GM18519 (cell line): ENCODE data around the gene PSPN.
"Not testable (repeated sequence)": the region's sequence is repeated elsewhere in the genome, so short reads cannot be mapped to it uniquely, and the experiment has no call there.

ENCODE experiments used
- ATAC-seq: cut with Tn5 transposase; IDR thresholded peaks from one replicate; pipeline ENCODE4 v1.9.1; 2021; ENCODE audit warnings: mild to moderate bottlenecking, moderate library complexity; ENCODE audit not compliant: unreplicated experiment, low FRiP score

PSPN gene

DNA sequence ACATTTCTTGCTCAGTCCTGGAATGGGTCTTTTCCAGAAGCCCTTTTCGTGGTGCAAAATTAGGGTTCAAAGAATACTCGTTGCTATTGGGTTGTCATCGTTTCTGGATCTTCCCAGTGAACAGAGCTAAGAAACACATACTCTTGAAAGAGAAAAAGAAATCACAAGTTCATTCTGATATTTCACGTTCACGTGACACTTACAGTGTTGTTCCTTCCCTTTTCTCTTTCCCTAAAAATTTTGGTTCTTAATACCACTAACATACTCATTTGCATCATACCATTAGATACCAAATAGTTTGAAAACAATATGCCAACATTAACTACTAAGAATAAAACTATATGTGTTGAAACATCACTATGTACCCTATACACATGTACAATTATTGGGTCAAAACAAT is 30.7 kb upstream of the PSPN start:
- ATAC-seq: no peak

DNA sequence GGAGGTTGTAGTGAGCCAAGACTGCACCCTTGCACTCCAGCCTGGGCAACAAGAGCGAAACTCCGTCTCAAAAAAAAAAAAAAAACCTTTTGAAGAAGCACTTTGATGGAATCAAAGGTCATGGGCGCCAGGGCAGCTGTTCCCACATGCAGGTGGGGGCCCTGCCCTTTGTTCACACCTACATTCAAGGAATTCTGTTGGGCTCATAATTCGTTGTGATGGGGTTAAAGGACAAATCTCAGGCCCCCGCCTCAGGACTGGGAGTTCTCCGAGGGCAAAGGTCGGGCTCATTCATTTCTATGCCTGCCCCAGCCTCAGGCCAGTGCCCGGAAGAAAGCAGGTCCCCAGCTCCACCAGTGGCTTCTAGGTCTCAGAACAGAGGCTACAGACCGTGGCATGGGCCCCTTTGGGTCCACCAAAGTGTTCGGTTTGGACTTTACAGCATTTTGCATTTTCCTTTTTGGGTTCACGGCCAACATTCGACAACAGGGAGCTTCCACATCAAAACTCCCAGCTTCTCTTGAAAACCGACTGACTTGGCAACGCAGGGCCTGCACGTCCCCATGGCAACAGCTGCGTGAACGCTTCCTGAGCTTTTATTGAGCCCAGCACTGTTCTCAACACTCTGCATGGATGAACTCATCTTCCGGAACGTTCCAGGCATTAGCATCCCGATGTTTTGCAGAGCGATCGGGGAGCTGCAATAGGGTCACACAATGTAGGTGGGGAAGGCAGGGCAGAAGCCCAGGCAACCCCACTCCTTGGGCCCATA is 27.3 kb upstream of the PSPN start:
- ATAC-seq: no peak

DNA sequence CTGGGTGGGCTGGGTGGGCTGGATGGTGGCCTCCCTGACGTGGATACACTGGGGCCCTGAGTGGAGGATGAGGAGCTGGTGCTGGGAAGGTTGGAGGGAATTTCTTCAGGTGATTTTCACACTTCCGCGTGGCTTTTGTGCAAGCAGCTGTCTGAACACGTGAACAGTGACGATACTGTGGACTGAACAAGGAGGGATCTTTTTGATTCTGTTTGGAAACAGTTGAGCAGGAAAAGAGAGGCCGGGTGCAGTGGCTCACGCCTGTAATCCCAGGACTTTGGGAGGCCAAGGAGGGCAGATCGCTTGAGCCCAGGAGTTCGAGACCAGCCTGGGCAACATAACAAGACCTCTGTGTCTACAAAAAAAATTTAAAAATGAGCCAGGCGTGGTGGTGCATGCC is 26.3 kb upstream of the PSPN start:
- ATAC-seq: no peak

DNA sequence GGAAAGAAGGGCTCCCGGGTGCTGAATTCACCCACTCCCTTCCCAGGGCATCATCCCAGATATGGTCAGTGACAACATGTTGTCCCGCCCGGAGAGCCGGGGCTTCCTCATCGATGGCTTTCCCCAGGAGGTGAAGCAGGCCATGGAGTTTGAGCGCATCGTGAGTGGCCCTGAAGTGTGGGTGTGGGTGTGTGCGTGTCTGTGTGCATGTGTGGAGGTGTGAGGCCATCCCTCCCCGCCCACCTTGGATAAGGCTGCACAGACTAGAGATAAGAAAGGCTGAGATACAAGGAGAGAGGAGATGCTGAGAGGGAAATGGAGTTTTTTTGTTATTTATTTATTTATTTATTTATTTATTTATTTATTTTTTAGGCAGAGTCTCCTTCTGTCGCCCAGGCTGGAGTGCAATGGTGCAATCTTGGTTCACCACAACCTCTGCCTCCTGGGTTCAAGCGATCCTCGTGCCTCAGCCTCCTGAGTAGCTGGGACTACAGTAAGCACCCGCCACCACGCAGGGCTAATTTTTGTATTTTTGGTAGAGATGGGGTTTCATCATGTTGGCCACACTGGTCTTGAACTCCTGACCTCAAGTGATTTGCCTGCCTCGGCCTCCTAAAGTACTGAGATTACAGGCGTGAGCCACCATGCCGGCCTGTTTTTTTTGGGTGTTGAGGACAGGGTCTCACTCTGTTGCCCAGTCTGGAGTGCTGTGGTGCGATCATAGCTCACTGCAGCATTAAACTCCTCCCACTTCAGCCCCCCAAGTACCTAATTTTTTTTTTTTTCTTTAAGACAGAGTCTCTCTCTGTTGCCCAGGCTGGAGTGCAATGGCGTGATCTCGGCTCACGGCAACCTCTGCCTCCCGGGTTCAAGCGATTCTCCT is 24.6 kb upstream of the PSPN start:
- not testable (repeated sequence) for ATAC-seq

DNA sequence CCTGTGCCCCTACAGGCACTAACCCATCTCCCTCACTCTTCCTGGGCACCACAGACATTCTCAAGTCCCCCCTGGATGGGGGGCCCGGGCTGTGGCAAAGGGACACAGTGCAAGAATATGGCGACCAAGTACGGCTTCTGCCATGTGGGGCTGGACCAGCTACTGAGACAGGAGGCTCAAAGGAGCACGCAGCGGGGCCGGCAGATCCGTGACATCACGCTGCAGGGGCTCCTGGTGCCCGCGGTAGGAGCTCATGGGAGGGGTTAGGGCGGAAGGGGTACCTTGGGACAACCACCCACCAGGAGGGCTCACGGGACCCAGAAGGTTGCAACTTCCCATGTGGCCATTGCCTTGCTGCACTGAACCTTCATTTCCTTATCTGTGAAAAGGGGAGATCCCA is 20.6 kb upstream of the PSPN start:
- no peak for ATAC-seq

DNA sequence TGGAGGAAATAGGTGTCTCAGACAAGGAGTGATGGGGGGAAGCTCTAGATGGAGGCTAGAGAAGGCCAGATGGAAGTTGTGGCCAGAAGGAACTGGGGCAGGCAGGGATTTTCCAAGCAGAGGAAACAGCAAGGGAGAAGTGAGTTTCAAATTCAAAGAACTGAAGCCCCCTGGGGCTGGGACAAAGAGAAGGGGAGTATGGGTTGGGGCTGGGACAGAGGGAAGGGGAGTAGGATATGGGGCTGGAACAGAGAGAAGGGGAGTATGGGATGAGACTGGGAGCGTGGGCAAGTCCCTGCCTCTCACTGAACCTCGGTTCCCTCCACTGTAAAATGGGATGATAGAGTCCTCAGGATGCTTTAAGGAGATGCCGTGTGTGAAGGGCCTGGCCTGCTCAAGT is 19.1 kb upstream of the PSPN start:
- no peak for ATAC-seq

DNA sequence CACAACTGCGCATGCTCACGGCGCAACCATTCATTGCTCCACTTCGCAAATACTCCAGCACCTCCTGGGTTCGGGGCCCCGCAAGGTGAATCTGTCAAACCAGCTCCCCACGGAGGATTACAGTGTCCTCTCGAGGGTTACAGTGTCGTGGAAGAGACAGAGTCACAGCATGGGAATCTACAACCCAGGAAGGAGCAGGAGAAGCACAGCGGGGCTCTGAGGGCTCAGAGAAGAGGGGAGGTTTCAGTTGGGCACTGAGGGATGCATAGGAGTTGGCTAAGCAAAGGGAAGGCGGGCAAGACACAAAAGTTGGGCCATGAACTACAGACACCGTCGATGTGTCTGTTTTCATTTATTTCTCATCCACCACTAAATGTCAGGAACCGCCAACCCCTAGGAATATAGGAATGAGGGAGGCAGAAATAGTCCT is 18.3 kb upstream of the PSPN start:
- ATAC-seq: peak; percentile 16

DNA sequence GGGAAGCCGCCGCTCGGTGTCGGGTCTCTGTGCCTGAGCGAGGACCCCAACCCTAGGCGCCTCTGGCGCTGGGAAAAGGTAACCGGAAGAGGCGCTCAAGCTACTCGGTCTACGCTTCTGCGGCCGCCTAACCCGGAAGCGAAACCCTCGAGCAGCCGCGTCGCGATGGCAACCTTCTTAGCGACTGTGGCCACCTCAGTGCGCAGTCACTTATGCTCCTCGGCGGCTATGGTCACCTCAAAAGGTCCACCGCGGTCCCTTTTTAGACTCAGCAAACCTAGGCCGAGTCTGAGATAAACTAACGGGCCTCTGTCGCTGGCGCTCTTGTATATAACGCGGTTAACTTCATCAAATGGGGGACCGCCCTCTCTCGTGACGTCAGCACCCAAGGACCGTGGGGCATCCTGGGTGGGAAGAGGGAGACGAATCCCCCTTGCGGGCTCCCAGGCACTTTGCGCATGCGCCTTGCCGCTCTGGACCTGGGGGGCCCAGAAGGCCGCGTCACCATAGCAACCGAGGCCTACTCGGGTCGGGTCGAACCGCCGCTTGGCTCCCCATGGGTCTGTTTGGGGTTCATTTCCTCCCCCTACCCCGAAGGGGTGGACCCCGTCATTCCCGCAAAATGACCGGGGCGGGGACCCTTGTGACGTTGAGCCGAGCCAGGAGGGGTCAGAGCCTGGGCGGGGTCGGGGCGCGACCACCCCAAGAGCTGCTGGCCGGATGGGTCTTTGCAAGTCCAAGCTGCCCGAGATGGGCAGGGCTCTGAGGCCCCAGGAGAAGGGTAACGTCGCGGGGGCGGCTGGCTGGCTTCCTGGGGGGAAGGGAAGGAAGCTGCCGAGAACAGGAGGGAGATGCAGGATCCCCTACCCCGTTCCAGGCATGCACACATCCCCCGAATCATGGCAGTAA is 17.6 kb upstream of the PSPN start, which contains the start of gene GTF2F1:
Gene GTF2F1, minus strand, starts transcription at position 91 of the 909 bp plus-strand sequence. CDS start 169 bp downstream, outside the sequence.
- ATAC-seq: peak; percentile 65

DNA sequence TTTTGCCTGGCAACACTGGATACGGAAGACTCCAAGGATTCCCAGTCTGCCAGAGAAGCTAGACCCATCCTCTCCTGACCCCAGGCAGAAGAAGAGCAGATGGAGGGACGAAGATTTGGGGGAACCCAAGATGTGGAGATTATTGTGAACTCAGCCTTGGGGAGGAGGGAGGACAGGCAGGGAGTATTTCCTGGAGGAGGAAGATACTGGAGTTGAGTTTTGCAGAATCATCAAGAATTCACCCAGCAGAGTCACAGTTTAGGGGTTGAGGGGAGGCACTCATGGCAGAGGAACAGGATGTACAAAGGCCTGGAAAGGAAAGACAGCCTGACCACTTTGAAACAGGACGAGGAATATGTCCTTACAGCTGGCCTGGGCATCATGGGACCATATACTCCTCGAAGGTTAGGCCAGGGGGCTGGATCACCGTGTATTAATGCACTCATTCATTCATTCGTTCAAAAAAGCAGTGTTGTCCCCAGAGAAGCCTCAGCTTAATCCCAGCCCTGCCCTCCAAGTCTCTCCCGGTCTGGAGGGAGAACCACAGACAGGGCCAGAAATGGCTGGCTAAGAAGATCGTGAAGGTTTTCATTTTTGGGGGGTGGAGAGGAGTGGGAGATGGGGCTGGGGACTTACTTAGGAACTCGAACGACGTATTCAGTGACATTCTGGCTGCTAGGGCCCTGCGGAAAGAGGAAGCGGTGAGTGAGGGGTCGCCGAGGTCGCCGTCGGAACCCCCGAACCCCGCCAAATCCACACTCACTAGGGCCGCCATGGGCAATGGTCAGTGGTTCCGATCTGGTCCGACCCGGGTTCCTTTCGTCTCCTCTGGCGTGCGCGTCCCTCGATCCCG is 16.7 kb upstream of the PSPN start:
- ATAC-seq: no peak

DNA sequence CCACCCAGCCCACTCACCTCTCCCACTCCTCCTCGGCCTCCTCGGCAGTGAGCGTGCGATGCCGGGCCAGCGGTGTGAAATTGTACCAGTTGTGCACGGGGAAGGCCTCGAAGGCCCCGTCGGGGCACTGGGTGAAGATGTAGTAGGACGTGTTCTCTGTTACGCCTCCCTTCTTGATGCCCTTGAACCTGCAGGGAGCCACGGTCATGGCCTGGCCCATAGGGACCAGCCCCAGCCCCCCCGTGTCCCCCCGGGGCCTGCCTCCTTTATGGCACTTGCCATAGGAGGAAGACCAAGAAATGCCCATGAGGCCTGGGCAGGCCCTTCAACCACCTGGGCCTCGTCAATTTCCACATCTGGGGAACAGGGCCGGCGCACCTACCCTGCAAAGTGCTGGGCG is 11.6 kb upstream of the PSPN start:
- ATAC-seq: no peak

DNA sequence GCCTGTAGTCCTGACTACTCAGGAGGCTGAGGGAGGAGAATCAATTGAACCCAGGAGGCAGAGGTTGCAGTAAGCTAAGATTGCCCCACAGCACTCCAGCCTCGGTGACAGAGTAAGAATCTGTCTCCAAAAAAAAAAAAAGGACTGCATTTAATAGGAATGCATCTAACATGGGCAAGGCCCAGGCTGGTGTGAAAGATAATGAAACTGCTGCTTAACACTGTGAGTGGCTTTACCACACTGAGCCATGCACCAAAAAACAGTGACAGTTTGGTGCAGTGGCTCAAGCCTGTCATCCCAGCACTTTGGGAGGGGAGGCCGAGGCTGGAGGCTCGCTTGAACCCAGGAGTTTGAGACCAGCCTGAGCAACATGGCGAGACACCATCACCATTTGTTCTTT is 8.6 kb upstream of the PSPN start:
- ATAC-seq: no peak

DNA sequence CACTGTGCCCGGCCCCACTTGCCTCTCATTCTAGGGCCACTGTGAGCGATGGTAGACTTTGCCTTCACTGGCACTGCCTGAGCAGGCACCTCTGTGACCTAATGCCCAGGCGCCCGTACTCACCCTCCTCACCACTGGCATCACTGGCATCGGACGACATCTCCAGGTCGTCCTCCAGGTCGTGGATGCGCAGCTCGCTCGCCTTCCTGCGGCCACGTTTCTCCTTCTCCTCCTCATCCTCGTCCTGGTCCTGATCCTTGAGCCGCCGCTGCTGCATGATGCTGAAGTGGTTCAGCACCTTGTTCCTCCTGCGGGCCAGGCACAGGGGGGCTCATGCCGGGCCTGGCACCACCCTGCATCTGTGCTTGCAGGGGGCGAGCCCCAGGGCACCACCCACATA is 7.5 kb upstream of the PSPN start:
- no peak for ATAC-seq

DNA sequence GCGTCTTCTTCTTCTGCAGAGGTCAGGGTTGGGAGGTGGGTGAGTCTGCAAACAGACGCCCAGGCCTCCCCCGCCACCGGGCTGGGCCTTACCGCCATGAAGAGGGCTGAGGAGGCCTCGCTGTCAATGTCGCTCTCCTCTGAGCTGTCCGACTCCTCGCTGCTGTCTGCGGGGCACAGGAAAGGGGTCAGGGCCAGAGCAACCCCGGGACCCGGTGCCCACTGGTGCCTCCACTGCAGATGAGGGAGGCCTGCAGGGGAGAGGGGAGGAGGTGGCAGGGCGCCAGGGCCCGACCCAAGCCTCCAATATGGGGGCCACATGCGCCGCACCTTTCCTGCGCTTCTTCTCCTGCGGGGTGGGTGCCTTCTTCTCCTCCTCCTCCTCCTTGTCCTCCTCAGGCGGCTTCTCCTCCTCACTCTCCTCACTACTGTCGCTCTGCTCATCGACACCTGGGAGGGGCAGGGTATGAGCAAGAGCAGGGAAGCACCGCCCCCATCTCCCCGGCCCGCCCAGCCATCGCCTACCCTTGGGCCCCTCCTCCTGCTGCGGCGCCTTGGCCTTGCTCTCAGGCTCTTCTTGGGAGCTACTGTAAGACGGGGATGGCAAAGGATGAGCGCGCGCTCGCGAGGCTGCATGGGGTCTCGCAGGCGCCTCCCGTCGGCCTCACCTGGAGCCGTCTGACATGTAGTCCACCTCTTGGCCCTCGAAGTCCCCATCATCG is 5.5 kb upstream of the PSPN start:
- no peak for ATAC-seq

DNA sequence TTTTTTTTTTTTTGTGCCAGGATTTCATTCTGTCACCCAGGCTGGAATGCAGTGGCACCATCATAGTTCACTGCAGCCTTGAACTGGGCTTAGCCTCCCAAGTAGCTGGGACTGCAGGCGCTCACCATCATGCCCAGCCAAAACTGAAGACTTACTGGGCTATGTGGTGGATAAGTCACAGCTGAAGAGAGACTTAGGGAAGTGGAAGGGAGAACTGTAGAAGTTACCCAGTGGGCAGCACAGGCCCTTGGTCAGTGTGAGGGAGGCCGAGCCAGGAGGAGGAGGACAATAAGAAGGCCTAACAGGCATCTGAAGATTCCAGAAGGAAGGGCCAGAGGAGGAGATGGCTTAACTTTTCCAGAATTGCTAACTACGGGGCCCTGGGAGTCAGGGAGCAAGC is 4.0 kb upstream of the PSPN start:
- ATAC-seq: no peak

DNA sequence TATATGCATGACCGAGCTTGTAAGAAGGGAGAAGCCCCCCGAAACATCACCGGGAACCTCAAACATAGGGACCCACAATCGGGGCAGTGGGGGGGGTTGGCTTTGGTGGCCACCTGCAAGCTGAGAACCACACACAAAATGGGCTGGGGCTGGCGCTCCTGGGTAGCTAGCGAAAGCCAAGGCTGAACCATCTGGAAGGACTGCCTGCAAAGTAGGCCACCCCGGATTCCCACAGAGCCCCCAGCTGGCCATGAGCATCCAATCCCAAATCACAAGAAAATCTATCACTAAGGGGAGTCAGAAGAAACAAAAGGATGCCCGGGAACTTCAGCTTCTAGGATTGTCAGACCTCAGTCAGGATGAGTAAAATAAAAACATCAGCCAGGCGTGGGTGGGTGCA is 2.8 kb upstream of the PSPN start:
- ATAC-seq: no peak

DNA sequence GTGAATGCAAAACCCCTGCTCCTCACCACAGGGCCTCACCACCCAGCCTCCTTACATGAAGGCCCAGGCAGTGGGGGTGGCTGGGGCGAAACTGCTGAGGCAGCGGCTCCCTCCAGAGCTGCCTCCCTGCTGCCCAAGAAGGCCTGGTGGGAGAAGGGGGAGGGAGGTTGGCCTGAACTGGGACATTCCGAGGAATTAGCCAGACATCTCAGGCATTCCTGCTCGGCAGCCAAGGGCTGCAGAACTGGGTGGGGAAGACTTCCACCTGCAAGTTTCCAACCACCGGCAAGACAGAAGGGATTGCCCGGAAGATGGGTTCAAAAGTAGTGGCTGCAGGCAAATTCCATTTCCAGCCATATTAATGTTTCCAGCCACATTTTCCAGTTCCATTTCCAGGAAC is 2.3 kb upstream of the PSPN start:
- ATAC-seq: no peak

DNA sequence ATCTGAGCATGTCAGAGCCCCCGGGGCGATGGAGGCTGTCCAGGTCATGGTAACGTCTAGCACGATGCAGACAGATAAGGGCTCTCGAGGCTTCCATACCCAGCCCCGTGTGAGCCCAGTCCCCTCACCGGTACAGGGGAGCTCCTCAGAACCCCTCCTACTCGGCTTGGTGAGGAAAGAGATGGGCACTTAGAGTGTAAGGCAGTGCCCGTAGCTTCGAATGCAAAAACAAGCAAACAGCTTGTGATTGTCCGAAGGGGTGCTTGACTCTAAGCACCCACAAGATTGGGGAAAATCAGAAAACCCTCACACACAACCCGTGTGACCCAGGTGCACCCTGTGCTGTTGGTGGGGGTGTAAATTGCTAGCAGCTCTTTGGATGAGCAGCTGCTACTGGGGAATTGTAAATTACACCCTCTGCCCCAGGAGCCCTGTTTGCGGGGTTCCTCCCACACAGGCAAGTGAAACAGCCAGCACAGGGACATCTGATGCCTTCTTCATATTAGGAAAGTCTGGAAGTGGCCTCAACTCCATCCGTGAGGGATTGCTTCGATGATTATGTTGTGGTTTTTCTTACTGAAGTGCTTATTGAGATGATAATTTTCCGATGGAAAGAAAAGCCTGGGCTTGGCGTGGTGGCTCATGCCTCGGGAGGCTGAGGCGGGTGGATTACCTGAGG is 918 bp upstream of the PSPN start:
- ATAC-seq: no peak

DNA sequence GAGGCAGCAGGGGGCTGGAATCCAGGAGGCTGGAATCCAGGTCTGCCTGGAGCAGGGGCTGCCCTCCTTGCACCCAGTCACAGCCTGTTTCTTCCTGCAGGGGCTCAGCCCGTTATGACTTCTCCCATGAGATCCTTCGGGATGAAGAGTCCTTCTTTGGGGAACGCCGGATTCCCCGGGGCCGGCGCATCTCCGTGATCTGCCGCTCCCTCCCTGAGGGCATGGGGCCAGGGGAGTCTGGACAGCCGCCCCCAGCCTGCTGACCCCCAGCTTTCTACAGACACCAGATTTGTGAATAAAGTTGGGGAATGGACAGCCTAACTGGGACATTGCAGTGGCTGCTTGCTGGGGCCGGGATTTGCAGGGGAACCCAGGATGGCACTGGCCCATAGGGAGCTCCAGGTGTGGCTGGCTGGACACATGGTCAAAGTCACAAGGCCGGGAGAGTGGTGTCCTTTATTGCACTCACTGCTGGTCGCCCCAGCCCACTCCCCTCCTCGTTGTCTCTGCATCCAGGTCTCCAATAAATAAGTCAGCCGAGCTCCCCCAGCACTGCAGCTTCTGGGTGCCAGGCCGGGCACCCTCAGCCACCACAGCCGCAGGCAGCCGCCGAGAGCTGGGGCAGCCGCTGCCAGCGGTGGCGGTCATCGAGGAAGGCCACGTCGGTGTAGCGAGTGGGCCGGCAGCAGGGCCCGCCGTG is 872 bp downstream of the PSPN start:
- no peak for ATAC-seq
